CD4-positive, alpha-beta T cell treated with Interleukin-21 for 1 hour (primary cell): ENCODE measurements around the gene HCN2.
"Not testable (repeated sequence)": the region's sequence is repeated elsewhere in the genome, so short reads cannot be mapped to it uniquely, and the experiment has no call there.

Source experiments
- DNase-seq: peaks from one replicate; pipeline ENCODE4 v3.0.0-alpha.2; 2020

HCN2 gene

GRCh38 chr19:622666-623065 lies 33.0 kb downstream of the HCN2 start:
- no peak for DNase-seq

DNA sequence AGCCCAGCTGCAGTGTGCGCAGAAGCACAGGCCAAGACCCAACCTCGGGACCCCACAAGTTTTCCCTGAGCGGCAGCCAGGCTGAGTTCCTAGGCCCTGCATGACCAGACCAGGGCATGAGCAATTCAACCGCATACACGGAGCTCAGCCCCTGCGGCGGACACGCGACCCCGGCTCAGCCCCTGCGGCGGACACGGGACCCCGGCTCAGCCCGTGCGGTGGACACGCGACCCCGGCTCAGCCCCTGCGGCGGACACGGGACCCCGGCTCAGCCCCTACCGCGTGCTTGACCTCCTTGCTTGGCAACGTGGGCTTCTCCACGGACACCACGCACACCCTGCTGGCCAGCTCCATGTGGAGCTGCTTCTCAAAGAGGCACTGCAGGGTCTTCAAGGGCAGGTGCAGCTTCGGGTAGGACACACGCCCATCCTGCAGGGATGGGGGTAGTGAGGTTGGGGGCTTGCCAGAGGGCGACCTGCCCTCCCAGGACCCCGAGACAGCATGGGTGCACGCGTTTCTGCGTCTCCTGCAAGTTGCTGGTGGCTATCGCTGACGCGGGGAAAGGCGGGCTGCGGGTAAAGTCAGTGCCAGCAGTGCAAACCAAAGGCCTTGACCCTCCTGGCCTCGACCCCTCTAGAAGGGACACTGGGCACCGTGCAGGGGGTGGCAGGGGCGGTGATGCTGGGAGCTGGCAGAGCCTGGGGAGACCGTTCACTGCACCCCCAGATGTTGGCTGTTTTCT lies 33.7 kb downstream of the HCN2 start:
- DNase-seq, result no peak

GRCh38 chr19:623974-624373 lies 34.3 kb downstream of the HCN2 start:
- no peak for DNase-seq

DNA sequence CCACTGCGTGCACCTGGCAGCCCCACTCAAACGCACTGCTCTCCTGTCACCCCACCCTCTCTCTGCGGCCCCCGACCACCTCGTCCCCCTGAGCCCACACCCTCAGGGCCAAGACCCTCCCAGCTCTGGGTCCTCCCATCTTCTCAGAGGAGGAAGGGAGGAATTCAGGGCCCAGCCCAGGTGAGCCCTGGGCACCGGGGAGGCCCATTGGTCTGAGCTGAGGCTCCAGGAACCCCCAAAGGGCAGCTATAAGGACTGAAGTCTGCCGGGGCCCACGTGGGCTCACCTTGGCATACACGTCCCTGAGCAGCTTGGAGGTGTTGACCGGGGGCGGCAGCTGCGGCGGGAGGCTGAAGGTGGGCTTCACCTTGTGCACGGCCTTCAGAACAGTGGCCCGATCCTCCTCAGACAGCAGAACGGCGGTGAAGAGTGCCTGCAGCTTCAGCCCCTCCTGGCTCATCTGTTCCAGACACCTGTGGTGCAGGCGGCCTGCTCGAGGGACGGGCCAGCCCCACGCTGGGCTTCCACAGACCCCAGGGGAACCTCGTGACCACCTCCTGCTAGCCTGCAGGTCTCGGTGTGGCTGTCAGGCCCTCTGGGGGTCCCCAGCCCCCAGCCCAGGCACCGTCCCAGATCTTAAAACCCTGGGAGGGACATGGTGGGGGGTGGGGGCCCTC lies 34.9 kb downstream of the HCN2 start:
- no peak for DNase-seq

DNA sequence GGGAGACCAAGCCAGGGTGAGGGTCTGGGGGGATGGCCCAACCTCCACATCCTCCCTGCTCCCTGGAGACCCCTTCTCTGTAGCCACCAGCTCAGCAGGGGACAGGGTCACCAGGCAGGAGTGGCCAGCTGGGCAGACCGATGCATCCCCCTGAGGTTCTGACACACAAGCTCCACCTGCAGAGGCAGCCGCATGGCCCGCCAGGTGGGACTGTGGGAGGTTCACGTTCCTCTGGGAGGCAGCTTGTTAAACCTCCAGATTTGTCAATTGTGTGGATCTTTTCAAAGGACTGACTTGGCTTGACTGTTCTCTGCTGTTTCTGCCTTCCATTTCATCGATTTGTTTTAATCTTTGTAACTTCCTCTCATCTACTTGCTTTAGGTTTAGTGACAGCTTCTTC lies 35.6 kb downstream of the HCN2 start:
- DNase-seq, result no peak

DNA sequence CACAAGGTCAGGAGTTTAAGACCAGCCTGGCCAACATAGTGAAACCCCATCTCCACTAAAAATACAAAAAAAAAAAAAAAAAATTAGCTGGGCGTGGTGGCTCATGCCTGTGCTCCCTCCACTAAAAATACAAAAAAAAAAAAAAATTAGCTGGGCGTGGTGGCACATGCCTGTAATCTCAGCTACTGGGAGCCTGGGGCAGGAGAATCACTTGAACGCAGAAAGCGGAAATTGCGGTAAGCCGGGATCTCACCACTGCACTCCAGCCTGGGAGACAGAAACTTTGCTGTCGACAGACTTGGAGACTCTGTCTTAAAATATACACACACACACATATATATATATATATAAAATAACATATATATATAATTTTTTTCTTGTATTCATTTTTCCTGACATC lies 36.9 kb downstream of the HCN2 start:
- DNase-seq, result not testable (repeated sequence)

DNA sequence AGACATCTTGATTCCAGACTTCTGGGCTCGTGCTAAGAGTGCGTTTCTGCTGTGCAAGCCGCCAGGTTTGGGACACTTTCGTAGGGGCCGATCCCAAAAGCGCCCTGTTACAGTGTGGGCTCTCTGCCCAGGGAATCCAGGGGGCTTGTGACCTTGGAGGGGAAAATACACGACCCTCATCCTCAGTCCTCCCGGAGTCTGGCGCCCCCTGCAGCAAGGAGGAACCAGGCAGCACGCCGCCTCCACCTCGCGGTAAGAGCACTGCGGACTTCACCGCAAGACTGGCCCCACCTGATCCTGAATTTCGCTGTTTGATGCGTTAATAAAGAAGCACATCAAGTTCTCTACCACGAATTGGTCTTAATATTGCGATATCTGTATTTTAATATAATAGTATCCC lies 38.5 kb downstream of the HCN2 start:
- DNase-seq, result no peak

DNA sequence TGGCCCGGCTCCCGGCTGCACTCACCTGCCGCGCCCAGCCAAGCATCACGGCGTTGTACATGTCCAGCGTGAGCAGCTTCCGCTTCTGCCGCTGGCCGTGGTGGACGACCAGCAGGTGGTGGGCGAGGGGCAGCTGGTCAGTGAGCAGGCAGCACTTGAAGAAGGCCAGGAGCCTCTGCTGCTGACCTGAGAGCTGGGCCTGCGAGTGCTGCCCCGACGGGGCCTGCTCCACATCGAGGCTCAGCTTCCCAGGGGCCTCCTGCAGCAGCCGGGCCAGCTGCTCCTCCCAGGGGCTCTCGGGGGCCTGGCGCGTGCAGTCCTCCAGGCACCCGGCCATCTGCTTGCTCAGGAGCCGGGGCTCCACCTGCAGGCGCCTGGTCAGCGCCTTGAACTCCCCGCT lies 39.8 kb downstream of the HCN2 start:
- DNase-seq, result not testable (repeated sequence)

DNA sequence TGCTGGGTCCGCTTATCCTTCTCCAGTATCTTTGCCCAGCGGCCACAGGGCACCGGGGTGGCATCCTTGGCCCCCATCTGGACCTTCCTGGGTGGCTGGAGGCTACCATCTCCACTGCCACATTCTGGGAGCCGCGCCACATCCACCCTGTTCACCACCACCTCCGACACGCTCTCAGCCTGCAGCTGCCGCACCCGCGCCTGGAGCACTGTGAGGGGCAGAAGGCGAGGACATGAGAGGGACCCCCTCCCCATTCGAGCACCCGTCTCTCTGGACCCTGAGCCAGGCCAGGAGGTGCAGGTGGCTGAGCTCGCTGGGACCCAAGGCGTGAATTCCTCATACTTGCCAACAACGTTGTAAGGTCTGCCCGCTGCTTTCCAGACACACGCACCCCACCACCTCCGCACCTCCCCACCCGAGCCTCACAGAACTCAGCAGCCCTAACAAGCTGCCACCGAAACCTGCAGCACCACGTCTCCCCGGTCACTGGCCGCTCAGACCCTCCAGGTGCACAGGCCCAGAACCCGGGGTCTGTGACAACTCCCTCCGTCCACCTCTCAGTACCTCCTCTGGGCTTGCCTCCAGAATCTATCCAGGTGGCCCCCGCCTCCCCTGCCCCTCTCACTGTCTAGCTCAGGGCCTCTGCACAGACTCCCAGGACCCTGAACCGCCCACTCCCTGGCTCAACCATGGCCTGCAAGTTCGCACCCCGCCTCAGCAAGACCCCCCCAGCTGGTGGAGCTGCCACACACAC lies 40.5 kb downstream of the HCN2 start:
- no peak for DNase-seq

- DNase-seq, result no peak
Observed at GRCh38 chr19:632579-633067, 42.9 kb downstream of the HCN2 start.

- peak; percentile 98 for DNase-seq
Observed at GRCh38 chr19:633068-633785, 43.5 kb downstream of the HCN2 start, which contains the start of gene POLRMT. TSS of gene POLRMT (minus strand) at chr19:633537. CDS start at chr19:633512, 25 bp downstream.

DNA sequence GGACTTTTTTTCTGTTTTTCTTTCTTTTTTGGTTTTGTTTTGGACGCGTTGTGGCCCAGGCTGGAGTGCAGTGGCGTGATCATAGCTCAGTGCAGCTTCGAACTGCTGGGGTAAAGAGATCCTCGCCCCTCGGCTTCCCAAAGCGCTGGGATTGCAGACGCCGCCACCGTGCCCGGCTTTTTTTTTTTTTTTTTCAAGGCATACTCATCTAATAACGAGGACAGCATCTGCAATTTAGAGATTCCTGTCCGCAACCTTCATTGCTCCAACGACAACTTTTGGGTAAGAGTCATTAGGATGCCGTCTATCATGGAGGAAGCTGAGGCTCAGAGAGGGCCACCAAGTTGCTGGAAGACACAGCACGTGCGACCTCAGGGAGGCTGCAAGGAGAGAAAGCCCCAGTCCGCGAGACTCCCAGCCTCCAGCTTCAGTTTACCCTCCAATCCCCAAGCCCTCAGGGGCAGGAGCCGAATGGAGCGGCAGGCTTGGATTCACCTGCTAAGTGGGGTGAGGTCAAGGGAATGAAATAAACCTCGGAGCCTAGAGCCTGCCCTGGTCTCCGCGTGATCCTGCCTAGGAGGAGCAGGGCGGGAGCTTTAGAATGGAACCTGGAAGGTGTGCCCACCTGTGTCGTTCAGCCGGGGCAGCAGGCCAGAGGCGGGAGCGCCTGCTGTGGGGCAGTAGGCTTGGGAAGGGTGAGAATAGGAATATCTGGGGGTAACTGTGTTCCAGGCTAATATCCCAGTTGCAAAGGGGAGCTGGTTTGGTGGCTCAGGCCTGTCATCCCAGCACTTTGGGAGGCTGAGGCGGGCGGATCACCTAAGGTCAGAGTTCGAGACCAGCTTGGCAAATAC lies 44.3 kb downstream of the HCN2 start:
- DNase-seq, result no peak

DNA sequence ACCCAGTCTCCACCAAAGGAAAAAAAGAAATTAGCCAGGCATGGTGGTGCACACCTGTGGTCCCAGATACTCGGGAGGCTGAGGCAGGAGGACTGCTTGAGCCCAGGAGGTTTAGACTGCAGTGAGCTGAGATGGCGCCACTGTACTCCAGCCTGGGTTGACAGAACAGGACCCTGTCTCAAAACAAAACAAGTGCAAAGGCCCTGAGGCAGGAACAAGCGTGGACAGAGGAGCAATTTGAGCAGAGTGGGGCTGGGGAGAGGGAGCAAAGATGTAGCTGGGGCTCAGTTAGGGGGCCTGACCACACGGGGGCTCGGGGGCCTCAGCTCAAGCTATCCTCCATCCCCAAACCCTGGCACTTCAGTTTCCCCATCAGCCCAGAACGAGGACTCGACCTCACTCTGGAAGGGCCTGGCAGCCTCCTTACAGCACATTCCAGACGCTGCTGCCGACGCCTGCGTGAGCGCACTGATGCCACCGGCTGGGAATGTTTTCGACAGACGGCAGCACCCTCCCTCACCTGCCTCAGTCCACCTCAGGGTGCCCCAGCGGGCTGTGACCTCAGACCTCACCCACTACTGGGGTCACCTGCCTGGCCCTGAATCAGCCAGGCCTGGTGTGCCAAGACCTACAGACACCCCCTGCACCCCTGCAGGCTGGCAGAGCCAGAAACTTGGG lies 45.4 kb downstream of the HCN2 start:
- no peak for DNase-seq

DNA sequence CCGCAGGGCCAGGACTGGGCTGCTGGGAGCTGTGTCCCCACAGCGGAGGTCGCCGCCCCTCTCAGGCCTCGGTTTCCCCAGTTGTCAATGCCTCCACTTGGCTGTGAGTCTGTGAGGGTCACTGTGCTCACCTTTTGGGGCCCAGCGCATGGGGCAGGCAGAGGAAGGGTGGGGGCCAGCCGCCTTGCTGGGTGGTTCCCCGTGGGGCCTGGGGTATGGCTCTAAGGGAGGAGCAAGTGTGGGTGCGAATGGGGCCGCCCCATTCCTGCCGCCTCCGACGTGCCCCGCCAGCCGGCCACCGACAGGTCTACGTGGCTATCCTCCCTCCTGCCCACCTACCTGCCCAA lies 49.2 kb downstream of the HCN2 start:
- DNase-seq, result no peak

DNA sequence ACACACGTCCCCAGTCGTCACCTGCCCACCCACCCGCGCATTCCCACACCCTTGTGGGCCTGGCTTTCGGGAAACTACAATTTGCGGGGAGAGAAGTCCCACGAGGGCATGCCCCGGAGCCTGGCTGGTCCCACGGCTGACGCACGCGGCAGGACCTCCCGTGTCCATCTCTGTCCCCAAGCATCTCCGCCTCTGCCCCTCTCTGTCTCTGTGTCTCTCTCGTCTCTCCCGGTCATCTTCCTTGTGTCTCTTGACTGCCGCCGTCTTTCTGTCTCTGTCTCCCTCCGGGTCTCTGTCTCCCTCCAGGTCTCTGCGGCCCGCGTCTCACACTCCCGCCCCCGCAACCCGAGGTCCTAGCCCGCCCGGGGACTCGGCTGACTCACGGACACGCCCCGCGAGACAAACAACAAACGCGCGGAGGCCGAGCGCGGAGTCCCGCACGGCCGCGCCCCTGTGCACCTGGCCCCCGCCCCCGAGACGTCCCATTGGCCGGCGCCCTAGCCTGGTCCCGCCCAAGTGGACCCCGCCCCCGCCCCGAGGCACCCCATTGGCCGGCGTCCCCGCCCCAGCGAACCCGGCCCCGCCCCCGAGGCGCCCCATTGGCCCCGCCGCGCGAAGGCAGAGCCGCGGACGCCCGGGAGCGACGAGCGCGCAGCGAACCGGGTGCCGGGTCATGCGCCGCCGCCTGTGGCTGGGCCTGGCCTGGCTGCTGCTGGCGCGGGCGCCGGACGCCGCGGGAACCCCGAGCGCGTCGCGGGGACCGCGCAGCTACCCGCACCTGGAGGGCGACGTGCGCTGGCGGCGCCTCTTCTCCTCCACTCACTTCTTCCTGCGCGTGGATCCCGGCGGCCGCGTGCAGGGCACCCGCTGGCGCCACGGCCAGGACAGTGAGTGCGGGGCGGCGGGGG lies 49.8 kb downstream of the HCN2 start, which contains the start of gene FGF22:
Gene FGF22, plus strand, starts transcription at position 627 of the 908 bp plus-strand sequence. Its CDS starts 47 bp downstream, at position 674.
- DNase-seq, result peak; percentile 96

DNA sequence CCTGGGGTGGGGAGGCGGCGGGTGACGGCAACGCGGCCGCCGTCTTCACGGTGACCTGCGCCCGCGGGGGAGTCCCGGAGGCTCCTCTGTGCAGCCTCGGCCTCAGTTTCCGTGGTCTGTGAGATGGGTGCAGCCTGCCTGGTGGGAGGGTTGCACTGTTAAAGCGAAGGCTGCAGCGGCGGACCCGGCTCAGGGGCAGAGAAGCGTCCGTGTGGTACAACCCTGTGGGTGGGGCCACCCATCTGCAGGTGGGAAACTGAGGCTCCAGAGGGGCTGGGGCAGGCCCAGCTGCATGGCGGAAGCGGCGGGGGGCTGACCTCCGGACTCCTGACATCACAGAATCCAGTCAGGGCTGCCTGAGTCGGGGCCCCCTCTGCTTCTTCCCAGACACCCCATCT lies 50.5 kb downstream of the HCN2 start:
- no peak for DNase-seq

DNA sequence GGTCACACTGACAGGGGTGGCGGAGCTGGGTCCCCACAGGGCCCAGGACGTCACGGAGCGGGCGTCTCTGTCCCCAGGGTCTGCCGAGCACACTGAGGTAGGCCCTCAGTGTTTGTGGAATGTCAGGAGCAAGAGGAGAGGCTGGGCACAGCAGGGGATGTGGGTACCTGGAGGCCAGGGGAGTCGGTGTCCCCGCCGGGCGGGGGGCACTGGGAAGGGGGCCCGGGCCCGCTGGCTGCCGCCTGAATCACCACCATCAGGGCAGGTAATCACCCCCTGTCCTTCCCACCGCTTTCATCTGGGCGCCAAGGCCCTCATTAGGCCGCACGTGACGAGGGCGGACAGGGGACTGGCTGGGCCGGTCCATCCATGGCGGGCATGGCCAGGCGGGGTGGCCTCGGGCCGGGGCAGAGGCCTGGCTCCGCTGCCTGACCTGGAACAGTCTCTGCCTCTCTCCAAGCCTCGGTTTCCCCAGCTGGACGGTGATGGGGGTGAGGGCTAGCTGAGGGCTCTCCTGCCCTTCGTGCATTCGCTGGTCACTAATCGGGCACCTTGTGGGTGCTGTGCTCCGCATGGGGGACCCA lies 51.0 kb downstream of the HCN2 start:
- no peak for DNase-seq

GRCh38 chr19:641702-642101 lies 52.0 kb downstream of the HCN2 start:
- no peak for DNase-seq

DNA sequence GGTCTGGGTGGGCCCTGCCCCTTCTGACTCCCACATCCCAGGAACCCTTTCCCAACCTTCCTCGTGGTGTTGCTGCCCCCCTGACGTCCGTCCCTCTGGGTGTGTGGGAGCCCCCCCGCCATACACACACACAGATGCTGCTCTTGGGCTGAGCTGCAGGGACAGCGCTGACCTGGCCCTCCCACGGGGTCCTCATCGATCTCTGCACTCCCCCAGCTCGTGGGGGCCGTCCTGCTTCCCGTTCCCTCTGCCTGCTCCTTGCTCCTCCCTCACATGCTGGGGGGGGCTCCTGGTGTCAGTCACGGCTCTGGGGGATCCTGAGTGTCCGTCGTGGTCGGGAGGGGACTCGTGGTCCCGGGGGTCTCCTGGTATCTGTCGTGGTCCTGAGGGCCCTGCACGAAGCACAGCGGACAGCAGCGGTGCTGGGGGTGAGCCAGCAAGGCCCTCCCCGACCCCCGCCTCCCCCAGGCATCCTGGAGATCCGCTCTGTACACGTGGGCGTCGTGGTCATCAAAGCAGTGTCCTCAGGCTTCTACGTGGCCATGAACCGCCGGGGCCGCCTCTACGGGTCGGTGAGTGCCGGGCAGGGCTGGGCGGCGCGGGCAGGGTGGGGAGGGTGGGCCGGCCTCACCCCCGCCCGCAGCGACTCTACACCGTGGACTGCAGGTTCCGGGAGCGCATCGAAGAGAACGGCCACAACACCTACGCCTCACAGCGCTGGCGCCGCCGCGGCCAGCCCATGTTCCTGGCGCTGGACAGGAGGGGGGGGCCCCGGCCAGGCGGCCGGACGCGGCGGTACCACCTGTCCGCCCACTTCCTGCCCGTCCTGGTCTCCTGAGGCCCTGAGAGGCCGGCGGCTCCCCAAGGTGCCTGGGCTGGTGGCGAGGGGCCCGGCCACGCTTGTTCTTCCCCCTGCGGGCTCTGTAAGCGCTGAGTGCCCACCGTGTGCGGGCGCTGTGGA lies 53.4 kb downstream of the HCN2 start:
- no peak for DNase-seq
